GM18873 (cell line): Measurements from ENCODE around the gene SAPCD1.

Source experiments
- ATAC-seq: cut with Tn5 transposase; IDR thresholded peaks from one replicate; pipeline ENCODE4 v1.9.1; 2021; ENCODE audit warnings: mild to moderate bottlenecking, moderate library complexity, moderate number of reproducible peaks; ENCODE audit not compliant: unreplicated experiment, low FRiP score

The SAPCD1 gene

DNA sequence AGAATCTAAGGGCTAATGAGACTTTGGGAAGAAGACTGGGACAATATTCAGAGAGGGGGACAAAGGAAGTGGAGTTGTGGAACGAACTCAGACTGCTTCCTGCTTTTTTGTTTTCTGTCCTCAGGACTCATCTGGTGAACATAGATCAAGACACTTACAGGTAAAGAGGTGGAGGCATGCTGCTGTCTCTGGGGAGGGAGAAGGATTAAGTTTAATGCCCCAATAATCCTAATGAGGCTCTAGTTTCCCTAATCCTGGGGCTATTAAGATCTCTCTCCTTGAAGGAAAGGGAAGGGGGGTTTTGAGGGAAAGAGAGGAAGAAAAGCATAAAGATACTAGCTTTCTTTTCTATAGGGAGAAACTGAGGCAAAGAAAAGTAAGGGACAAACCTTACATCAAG is 18.0 kb upstream of the SAPCD1 start:
- ATAC-seq: no peak

DNA sequence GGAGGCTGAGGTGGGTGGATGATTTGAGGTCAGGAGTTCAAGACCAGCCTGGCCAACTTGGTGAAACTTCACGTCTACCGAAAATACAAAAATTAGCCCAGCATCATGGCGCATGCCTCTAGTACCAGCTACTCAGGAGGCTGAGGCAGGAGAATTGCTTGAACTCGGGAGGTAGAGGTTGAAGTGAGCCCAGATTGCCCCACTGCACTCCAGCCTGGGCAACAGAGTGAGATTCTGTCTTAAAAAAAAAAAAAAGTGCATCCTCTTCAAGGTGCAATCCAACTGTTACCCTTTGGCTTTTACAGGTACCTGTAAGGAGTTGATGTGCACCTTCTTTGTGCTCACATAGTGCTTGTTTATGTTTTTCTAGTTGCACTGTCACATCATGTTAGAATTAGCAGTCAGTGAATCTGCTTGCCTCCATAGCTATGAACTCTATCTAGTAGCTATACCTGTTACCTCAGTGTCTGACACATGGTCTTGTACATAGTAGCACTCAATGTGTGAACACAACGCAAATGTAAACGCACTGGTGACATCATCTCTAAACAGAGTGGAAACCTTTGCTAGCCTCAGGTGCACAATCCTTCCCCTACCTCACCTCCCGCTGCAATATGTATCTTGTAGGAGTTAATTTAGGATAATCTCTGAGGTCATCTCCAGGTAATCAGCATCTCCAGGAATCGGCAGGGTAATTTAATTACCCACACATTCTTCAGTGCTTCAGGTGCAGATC is 13.0 kb upstream of the SAPCD1 start:
- ATAC-seq: no peak

DNA sequence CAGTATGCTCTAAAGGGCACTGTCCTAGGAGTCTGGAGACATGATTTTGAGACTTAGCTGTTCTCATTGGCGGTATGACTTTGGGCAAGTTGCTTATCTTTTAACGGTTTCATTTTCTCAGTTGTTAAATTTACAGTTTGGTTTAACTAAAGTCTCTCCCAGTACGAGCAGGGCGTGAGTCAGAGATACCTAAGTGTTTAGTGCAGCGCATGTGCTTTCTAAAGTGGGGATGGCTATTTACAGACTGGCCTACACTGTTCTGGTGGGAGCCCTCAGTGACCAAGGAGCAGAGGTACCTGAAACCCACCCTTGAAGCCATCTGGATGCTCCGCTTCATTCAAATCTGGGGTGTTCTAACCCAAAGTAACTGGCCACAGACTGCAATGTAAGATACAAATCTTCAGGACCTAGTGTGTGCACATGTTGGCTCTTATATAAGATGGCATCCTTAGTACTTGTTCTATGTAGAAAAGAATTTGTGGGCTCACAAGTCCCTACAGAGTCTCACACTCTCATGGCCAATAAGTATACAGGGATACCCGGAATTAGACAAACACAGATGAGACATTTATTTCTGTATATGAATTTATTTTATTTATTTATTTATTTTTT is 11.9 kb upstream of the SAPCD1 start:
- no peak for ATAC-seq

DNA sequence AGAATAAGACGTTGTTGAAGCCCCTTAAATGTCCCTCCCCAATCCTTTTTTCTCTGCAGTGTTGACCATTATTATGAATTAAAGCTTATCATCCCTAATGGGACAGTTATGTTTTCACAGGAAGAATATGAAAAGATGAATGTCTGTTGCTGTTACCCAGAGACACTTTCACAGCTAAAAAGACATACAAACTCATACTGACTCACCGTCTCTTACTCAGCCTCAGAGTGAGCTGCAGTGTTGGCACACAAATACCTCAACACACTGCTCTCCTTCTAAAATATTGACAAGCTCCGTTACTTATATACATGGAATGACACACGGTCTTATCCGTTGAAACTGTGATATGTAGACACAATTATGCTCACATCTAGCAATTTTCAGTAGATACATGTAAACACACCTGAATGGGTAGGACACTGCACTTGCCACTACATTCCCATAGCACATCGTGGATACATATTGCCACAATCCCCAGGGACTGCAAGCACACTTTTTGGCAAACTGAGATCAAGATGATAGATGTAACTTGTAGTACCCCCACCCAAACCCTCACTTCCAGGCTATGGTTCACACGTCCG is 9.6 kb upstream of the SAPCD1 start:
- no peak for ATAC-seq

DNA sequence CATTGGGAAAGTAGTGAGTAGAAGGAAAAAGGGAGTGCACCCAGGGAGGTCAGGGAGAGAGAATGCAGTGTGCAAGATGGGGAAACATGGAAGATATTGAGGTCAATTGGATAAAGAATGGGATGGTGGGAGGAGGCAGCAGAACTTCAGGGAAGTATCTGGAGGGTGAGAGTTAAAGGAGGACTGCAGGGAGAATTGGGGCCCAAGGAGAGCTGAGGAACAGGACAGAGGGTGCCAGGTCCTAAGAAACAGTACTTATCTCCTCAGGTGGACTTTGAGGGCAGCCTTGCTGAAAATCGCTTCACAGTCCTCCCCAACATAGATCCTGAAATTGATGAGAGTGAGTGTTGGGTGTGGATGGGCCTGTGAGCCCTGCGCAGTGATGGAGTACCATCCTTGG is 4.2 kb upstream of the SAPCD1 start:
- no peak for ATAC-seq

DNA sequence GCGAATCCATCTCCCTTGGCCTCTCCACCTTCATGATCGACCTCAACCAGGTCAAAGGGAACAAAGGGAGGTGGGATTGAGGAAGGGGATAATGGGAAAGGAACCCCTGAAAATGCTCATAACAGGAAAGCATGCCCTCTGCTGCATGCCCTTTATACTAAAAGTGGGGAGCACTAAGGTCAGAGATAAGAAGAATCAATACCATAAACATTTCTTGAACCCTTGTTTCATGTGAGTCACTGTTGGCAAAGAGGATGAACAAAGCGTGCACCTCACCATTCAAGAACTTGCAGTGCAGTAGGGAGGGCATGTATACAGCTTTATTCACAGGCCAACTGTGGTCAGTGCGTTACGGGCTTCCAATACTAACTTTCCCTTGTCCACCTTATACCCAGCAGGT is 1.7 kb upstream of the SAPCD1 start:
- no peak for ATAC-seq

DNA sequence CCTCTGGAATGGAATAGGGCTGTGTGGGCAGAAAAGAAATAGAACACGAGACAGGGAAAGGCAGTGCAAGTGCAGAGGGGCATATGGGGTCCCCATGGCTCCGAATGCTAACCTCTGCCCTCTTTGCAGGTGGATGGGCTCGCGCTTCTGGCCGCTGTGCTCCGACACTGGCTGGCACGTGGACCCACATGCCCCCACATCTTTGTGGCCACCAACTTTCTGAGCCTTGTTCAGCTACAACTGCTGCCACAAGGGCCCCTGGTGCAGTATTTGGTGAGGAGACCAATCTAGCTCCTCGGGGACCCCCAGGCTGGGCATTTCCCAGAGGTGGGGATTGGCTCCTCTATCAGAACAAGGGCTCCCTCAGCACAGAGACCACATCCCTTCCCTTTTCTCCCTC is 1.1 kb upstream of the SAPCD1 start:
- no peak for ATAC-seq

DNA sequence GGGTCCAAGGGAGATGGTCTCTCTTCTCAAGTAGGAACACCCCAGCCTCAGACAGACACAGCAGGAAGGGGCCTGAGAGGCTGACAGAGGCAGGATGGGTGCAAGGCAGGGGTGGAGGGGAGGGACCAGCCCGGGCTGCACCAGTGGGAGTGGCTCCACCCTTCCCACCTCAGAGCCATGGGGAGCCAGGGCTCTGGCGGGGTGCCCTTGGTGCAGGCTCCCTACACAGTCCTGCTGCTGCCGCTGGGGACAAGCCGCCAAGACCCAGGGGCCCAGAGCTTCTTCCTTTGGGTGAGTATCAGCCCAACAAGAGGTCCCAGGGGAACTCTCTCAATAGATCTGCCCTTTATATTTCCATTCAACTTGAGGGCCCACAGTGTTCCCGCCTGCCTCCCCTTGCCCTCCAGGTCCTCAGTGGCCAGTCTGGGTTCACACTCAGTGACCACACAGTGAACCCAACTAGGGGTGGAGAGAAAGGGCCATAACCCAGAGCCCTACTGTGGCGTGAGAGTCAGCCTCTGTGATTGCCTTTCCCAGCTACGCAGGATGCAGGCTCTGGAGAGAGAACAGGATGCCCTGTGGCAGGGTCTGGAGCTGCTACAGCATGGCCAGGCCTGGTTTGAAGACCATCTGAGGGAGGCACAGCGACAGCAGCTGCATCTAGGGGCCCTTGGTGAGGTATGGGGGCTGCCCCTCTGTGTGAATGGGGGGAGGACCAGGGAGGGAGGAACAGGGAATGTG is 592 bp downstream of the SAPCD1 start:
- ATAC-seq: no peak

DNA sequence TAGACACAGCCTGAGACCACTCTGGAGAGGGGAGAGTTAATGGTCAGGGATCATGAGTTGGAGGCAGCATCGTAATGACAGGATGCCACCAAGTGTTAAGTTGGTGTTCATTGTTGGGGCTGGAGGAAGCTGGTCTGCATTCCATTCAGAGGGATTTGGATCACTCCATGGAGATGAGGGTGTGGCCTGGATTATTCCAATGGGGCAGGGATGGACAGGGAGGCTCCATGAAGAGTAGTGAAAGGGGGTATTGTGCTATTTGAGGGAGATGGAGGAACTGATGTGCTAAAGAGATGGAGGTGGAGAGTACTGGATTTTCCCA is 1.1 kb downstream of the SAPCD1 start:
- ATAC-seq: no peak

DNA sequence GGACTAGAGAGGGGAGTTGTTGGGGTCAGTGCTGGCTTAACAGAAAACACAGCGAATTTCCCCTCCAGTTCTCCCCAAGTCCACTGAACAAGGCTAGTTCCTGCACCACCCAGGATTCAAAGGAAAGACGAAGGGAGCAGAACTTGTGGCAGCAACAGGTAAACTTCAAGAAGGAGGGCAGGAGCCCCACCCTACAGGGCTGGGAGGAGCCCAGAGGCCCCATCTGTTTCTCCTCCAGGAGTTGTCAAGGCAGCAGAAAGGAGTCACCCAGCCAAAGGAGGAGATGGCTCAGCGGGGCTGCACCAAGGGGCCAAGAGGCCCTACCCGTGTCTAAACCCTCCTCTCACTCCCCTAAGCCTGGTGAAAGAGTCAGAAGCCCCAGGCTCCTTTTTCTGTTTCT is 1.7 kb downstream of the SAPCD1 start:
- no peak for ATAC-seq

DNA sequence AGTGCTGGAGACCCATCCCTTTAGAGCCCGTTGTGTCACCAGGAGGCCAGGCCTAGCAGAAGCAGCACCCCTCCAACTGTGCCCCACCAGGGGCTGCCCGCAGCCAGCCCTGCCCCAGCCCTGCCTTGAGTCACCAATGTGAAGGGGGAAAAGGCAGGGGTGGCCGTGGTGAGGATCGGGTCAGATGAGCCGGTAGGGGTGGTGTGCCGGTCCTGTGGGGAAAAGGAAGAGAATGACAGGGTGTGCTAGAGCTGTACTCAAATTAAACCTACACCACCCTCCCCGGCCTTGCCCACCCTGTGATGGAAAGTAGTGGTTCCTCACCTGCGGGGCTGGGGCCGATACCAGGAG is 3.1 kb downstream of the SAPCD1 start:
- ATAC-seq: no peak

DNA sequence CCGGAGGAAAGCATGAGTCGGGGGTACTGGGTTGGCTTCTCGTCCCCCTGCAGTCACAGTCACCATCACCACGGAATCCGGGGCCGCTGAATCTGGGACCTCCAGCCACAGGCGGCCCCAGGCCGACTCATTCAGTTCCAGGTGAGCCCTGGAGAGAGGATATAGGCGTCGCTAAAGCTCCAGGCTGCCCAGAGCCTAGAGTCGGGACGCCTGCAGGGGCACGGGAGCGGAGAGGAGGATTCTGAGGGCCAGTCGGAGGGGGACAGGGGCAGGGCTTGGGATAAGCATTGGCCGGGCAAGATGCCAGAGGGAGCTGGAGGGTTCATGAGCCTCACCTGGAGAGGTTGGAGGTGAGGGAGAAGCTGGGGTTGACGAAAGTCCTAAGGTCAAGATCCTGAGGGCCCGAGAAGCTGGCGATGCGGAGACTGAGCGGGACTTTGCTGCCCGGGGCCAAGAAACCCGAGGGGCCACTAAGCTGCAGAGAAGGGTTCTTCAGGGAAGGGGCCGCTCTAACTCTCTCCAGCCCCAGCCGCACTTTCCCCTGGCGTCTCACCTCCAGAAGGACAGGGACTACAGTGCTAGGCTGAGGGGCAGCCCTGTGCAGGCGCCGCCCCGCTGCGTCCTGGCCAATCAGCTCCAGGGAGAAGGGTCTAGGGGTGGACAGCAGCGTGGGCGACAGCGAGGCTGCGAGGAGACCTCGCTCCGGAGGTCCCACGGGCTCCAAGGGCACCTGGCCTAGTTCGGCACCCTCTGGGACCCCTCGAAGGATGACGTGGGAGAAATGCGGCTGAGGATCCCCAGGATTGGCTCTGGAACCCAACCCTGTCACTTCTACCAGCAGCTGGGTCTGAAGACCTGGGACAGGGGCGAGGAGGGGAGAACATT is 3.7 kb downstream of the SAPCD1 start:
- ATAC-seq: no peak

DNA sequence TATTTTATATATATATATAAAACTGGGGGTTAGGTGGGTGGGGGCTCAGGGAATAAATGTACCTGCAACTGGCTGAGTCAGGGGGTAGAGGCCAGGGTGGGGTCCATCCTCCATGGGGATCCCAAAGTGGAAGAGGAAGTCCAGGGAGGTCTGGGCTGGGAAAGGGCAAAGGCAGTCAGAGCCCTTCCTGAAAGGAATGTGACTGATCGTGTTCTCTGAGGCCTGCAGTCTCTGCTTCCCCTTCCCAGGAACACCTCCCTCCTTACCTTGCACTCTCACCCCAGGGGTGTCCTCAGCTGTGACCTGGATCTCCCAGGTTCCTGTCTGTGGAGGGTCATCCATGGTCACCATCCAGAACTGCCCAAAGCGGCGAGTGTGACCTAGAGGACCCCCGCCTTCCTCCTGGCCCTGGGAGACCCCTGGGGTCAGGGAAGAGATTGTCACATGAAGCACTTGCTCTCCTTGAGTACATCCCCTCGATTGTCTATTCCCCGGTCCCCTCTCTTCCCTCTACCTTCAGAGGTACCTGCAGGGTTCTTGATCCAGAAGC is 4.7 kb downstream of the SAPCD1 start:
- no peak for ATAC-seq

DNA sequence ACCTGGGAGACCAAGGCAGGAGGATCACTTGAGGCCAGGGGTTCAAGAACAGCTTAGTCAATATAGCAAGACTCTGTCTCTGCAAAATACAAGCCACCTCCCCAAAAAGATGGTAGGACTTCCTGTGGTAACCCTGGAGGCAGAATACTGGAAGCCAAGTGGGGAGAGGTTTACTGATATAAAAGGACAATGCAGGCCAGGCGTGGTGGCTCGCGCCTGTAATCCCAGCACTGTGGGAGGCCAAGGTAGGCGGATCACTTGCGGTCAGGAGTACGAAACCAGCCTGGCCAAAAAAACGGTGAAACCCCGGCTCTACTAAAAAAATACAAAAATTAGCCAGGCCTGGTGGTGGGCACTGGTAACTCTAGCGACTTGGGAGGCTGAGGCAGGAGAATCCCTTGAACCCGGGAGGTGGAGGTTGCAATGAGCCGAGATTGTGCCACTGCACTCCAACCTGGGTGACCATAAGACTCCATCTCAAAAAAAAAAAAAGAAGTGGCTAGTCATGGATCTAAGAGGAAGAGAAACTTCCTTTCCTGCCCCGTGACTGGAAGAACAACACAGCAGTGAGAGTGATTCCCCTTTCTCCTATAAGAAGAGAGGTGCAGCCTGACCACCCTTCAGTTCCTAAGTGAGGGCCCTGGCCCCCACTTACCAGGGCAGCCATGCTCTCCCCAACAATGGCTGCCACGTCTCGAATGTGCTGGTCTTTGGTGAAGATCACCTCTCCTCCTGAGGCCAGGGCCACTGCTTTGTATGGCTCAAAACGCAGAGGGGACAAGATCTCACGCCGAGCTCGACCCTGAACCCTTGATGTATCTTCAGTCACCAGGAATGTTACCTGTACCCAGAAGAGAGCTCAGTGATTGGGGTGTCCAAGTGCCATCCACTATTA is 6.2 kb downstream of the SAPCD1 start:
- ATAC-seq: no peak

DNA sequence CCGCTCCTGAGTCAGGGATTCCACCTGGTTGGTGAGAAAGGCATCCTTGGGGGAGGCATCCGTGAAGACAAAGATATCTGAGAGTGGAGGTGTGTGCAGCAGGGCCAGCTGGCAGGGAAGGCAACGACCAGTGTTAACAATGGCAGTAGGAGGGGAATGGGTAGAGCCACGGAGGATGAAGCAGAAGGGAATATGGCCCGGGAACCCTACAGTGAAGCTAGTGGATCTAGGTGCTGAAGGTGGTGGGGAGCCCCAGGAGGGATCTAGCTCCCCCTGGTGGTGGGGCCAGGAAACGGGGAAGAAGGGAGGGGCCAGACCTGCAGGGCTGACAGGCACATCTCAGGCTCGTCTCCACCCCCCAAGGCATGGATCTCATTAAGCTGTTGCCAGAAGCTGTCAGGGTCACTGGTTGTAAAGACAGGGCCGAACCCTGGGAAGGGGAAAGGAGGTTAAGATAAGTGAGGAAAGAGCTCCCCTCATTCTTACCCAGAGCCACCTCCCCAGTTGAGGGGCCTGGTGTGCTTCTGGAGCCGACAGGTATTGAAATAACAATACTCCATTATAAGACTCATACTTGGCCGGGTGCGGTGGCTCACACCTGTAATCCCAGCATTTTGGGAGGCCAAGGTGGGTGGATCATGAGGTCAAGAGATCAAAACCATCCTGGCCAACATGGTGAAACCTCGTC is 7.4 kb downstream of the SAPCD1 start:
- no peak for ATAC-seq

DNA sequence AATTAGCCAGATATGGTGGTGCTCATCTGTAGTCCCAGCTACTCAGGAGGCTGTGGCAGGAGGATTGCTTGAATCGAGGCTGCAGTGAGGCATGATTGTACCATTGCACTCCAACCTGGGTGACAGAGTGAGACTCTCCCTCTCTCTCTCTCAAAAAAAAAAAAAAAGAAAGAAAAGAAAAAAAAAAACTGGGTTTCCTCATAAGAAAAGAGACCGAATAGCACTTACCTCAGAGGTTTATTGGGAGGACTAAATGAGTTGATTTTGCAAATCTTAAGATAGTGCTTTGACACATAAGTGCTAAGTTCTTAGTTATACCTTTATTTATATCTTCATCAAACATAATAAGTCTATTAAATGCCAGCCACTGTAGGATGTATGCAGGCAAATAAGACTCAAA is 8.4 kb downstream of the SAPCD1 start:
- ATAC-seq: no peak

DNA sequence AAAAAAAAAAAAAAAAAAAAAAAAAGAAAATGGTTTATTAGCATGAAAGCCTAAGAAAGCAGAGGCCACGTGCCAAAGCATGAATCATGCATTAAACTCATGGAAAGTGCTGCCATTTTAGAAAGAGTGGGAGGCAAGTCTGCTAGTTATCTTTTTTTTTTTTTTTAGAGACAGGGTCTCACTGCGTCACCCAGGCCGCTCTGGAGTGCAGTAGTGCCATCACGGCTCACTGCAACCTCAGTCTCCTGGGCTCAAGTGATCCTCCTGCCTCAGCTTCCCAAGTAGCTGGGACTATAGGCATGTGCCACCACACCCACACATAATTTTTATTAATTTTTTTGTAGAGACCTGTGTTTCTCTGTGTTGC is 9.5 kb downstream of the SAPCD1 start:
- no peak for ATAC-seq

DNA sequence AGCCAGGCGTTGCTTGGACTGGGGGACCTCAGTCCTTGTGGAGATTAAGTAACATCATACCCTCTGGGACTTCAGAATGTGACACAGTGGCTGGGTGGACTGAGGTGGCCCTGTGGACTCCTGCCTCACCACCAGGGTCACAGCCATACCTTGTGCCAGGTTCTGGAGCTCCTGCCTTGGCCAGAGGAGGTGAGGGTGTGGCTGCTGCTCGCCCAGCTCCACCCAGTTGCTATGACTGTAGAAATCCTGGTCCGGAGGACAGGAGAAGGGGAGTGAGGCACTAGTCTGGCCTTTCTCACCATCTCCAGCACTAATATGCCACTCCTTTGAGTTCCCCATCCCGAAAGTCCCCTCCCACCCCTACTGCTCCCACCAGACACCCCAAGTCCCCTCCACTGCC is 12.7 kb downstream of the SAPCD1 start:
- ATAC-seq: no peak
